Panc1 (cell line): ENCODE data around the gene BRPF1. TPM values are rescaled to one million over a fixed set of nuclear protein-coding genes. Genes with fewer than 3 reads are reported as not detected.

Source experiments
- ATAC-seq: fragments of 200-7000 bp; cut with Tn5 transposase; 2 replicates; pipeline ENCODE4 v1.9.1; 2020; ENCODE audit warnings: mild to moderate bottlenecking, moderate library complexity
- BruUV-seq: library from RNA; stranded (reverse); fragments of 400-500 nt; replicated peaks from 2 replicates; lab custom pipeline; 2021; lab: Mats Ljungman, UMichigan
- CTCF ChIA-PET: fragments of 300-600 bp; sonication (Branson Sonifier 250); formaldehyde crosslinking; loops from one replicate; lab custom pipeline; 2022; ENCODE audit warnings: antibody characterized with exemption; lab: Charles Lee
- POLR2A ChIA-PET: fragments of 300-600 bp; sonication (Branson Sonifier 250); formaldehyde crosslinking; loops from one replicate; lab custom pipeline; 2022; ENCODE audit warnings: antibody characterized with exemption; lab: Charles Lee
- DNase-seq: peaks from one replicate; pipeline ENCODE4 v3.0.0-alpha.2; 2010; ENCODE audit warnings: low read depth, low spot score
- H3K27ac ChIP-seq: 2 replicates; pipeline ENCODE4 v1.5.1; 2011; ENCODE audit warnings: mild to moderate bottlenecking, low read length, inconsistent platforms
- H3K27me3 ChIP-seq: fragments of 200-500 bp; sonication (Bioruptor generic); 2 replicates; pipeline ENCODE4 v1.6.0; 2014; ENCODE audit warnings: low read length, inconsistent platforms; ENCODE audit not compliant: control insufficient read depth, insufficient read depth
- H3K36me3 ChIP-seq: fragments of 200-500 bp; sonication (Bioruptor generic); 2 replicates; pipeline ENCODE4 v1.5.1; 2014; ENCODE audit warnings: inconsistent platforms, mild to moderate bottlenecking, low read length, moderate library complexity; ENCODE audit not compliant: control insufficient read depth, insufficient read depth
- H3K4me1 ChIP-seq: 2 replicates; pipeline ENCODE4 v1.5.1; 2011; ENCODE audit warnings: inconsistent platforms, mild to moderate bottlenecking, low read length, moderate library complexity; ENCODE audit not compliant: control insufficient read depth, insufficient read depth
- H3K4me3 ChIP-seq, 2 experiments: 2 replicates each; pipeline ENCODE4 v1.5.1; 2011 to 2012; ENCODE audit warnings: low read depth in 2 of 2, low read length in 2 of 2, mild to moderate bottlenecking in 2 of 2, inconsistent platforms in 1 of 2, moderate library complexity in 1 of 2
- H3K9me3 ChIP-seq: fragments of 200-500 bp; sonication (Bioruptor generic); 2 replicates; pipeline ENCODE4 v1.5.1; 2014; ENCODE audit warnings: low read depth, mild to moderate bottlenecking, inconsistent platforms, low read length, moderate library complexity; ENCODE audit not compliant: control insufficient read depth, insufficient read depth
- CTCF ChIP-seq: fragments of 450-650 bp; IDR thresholded peaks from 2 replicates; pipeline ENCODE4 v1.5.1; 2017; ENCODE audit warnings: mild to moderate bottlenecking
- POLR2AphosphoS5 ChIP-seq: IDR thresholded peaks from 2 replicates; pipeline ENCODE4 v1.6.1; 2012; ENCODE audit warnings: mild to moderate bottlenecking, low read depth, low read length, moderate library complexity
- REST ChIP-seq, 2 experiments: IDR thresholded peaks; 2 replicates each; pipeline ENCODE4 v1.6.1; 2011 to 2012; ENCODE audit warnings: low read depth in 2 of 2, control low read depth in 1 of 2, low read length in 1 of 2, mild to moderate bottlenecking in 1 of 2, moderate library complexity in 1 of 2; ENCODE audit not compliant: insufficient read depth in 1 of 2
- SIN3A ChIP-seq: IDR thresholded peaks from 2 replicates; pipeline ENCODE4 v1.6.1; 2012; ENCODE audit warnings: low read depth, mild to moderate bottlenecking, low read length, moderate library complexity, borderline replicate concordance; ENCODE audit not compliant: insufficient read depth
- TCF7L2 ChIP-seq: IDR thresholded peaks from 2 replicates; pipeline ENCODE4 v1.6.1; 2011; ENCODE audit warnings: mild to moderate bottlenecking, low read depth, low read length, inconsistent platforms
- in situ Hi-C: cut with HindIII; loops from 2 replicates; pipeline ENCODE4 v1.10.0; 2016; ENCODE audit warnings: low sequenced_read_pairs, low pct_unique_long_range_greater_than_20kb
- intact Hi-C: fragments of 100-400 bp; cut with micrococcal nuclease; formaldehyde crosslinking; loops from one replicate; pipeline ENCODE4 v1.10.0; 2022; ENCODE audit not compliant: unreplicated experiment
- total RNA-seq: library from RNA; stranded (reverse); gene quantifications from one replicate; pipeline ENCODE4 v1.2.1, GENCODE V29; 2021; ENCODE audit not compliant: unreplicated experiment

Gene BRPF1
- total RNA-seq, 1 experiment from 2014 or later = 17.4 TPM

- ATAC-seq = no peak
- no TSS peak for BruUV-seq
- in situ Hi-C loops = no loop called here
- TF ChIP-seq TCF7L2 (no peak), SIN3A (no peak), CTCF (no peak), POLR2AphosphoS5 (no peak), REST (IDR thresholded peaks at IDR 0.05; ENCODE audit: insufficient read depth in 1 of 2, low read depth in 2 of 2, low read length in 1 of 2) (no peak)
- no peak overlapping the region for H3K27ac ChIP-seq
- ChIA-PET CTCF (no interaction called here), POLR2A (no interaction called here)
- H3K4me1 ChIP-seq = no peaks in the 10 kb centered on the region
- H3K4me3 ChIP-seq = no peak overlapping the region
- H3K36me3 ChIP-seq = no peaks in the 10 kb centered on the region; the same call in 1 of the 2 replicates
- DNase-seq = no peak
- intact Hi-C loops = no loop called here
- H3K27me3 ChIP-seq = no peaks in the 10 kb centered on the region
- no peaks in the 10 kb centered on the region for H3K9me3 ChIP-seq
These were observed 44.0 kb upstream of the BRPF1 start for GRCh38 chr3:9687514-9687913.

GRCh38 chr3:9688961-9689360 lies 42.6 kb upstream of the BRPF1 start:
- Histone ChIP-seq H3K4me3 (no peak overlapping the region), H3K9me3 (no peaks in the 10 kb centered on the region), H3K4me1 (no peaks in the 10 kb centered on the region), H3K36me3 (0 out of 2 replicates have a peak, but pooled peaks cover 2% of the 10 kb centered on the region), H3K27ac (no peak overlapping the region), H3K27me3 (no peaks in the 10 kb centered on the region)
- intact Hi-C loops (no loop called here), in situ Hi-C loops (no loop called here)
- no peak for TF ChIP-seq REST (IDR thresholded peaks at IDR 0.05; ENCODE audit: insufficient read depth in 1 of 2, low read depth in 2 of 2, low read length in 1 of 2)
- TF ChIP-seq POLR2AphosphoS5 = no peak
- no peak for TF ChIP-seq SIN3A
- TF ChIP-seq CTCF = no peak
- no peak for TF ChIP-seq TCF7L2
- BruUV-seq = no TSS peak
- DNase-seq = no peak
- ChIA-PET CTCF (no interaction called here), POLR2A (no interaction called here)
- ATAC-seq = no peak
